GM19452 (cell line): ENCODE measurements around the gene VCX3B.
"Not testable (repeated sequence)": the region's sequence is repeated elsewhere in the genome, so short reads cannot be mapped to it uniquely, and the experiment has no call there.

Source experiments
- ATAC-seq: cut with Tn5 transposase; IDR thresholded peaks from one replicate; pipeline ENCODE4 v1.9.1; 2021; ENCODE audit not compliant: unreplicated experiment

The VCX3B gene

DNA sequence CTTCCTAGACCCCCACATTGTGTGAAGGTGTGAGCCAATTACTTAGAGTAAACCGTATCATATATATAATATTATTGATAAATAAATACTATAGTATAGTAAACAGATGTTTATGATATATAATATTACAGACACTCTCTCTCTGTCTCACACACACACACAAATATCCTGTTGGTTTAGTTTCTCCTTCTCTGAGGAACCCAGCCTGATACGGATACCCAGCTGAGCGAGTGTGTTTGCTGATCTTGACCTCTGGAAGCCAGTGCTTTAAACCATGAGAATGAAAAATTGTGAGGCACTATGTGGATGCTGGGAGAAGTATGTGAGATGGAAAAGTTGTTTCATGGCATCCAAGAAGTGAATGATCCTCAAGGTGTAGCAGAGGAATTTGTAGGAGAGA is at the start of gene VCX3B:
Gene VCX3B, plus strand, starts transcription at position 301 of the 400 bp plus-strand sequence. CDS start 621 bp downstream, outside the sequence.
- not testable (repeated sequence) for ATAC-seq

DNA sequence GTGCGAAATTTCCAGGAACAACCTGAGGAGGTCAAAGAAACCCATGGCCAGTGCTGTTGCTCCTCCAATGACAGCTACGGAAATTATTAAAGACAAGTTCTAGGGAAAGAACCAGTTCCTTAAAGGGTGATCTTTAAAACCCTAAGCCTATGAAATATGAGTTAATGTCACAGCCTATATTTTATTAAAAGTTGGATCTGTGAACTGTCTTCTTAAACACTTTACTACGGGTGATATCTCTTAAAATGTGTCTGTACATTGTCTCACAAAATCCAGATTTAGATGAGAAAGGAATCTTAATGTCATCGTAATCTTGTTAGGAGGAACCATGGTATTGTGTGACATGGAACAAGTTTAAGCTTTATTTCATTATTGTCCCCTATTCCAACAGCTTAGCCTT is 46.3 kb upstream of the VCX3B start:
- no peak for ATAC-seq

DNA sequence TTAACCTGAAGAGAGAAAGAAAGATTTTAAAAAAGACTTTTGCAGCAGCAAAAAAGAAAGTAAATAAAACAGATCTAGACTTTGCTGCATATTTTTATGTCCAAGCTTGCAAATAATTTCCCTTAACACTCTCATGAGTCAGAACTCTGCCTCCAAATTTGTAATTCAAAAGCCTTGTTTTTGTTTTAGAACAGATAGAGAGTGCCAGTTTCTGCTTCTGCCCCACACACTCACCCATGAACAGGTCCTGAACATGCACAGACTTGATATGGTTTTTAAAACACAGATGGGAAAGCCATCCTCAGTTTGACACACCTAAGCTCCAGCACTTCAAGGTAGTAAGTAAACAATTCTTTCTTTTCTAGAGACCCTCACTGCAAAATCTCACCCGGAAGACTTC is 39.7 kb upstream of the VCX3B start:
- ATAC-seq: no peak

DNA sequence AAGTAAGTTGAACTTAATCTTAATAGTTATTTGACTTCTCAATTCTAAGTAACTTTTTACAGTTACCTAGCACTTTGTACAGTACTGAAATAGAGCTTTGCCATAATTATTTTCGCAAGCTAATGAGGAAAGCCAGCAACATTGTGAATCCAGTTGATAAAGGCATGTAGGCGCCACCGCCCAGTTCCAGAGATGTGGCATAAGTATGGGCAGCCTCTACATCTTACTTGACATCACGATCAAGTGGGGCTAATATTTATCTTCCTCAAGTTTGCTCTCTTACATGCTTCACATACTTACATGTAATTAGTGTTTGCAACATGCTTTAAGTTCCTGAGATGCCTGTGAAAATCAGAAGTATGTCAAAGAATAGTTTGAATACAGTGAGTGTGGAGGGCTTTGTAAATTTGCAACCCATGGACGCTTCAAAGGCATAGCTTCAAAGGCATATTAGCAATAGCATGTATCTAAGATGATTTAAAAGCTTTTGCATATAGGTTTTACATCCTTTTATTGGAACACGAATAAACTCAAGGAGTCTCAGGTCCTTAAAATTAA is 34.9 kb upstream of the VCX3B start:
- ATAC-seq: no peak

GRCh38 chrX:8430444-8430843 is 34.2 kb upstream of the VCX3B start:
- no peak for ATAC-seq

DNA sequence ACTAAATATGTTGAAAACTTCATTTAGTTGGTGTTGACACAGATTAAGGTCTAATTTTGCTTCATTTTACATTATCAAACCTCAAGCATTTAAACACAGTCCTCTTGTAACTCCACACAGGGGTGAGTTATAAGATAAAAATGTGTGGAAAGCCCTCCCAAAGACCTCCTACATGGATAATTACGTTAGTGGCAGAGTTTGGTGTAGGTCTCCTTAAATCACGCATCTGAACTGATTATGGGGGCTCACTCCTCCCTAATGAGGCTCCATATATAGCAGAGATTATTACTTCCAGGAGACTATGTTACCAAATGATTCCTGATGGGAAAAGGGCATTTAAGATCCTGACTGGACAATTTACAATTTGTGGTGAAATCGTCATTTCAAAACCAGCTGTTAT is 32.2 kb upstream of the VCX3B start:
- no peak for ATAC-seq

GRCh38 chrX:8433109-8434062 is 31.2 kb upstream of the VCX3B start:
- no peak for ATAC-seq

- ATAC-seq: no peak
Measured at GRCh38 chrX:8447368-8447767, 17.3 kb upstream of the VCX3B start.

GRCh38 chrX:8452343-8452742 is 12.3 kb upstream of the VCX3B start:
- ATAC-seq: not testable (repeated sequence)

- no peak for ATAC-seq
Measured at GRCh38 chrX:8453611-8454010, 11.0 kb upstream of the VCX3B start.

- ATAC-seq: no peak
Measured at GRCh38 chrX:8455557-8455956, 9.1 kb upstream of the VCX3B start.

DNA sequence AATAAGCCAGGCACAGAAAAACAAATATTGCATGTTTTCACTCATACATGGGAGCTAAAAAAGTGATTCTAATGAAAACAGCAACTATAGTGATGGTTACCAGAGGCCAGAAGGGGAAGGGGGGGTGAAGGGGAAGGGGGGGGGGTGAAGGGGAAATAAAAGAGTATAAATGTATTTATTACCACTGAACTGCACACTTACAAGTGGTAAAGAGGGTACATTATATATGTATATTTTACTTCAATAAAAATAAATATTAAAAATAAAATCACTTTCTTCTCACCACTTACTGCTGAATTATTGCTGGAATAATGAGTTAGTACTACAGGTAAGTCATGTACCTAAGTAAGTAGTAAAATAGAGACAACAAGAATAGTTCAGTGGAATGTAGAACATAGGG is 2.1 kb upstream of the VCX3B start:
- ATAC-seq: no peak

DNA sequence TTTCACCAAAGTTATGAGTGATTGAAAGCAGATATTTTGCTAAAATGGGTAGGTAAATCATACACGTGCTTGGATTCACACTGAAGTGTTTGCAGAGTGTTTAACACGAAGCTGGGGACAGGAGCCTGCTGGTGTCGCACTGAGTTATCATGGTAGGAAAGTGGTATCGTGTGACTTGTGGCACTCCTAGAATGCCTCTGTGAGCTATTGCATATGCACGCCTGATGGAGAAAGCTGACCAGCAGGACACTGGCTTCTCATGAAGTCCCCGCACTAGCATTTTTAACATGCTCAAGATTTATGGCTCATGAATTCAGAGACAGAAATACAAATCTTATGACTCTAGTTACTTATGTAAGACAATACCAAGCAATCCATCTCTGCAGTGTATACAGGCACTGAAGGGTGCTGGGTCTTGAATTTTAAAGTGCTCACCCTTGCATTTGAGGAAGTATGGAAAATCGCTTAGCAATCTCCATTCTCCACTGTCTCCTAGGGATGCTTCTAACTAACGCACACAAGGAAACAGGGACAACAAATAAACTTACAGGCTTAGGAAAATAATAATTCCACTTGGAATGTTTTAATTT is 19.8 kb downstream of the VCX3B start:
- no peak for ATAC-seq

DNA sequence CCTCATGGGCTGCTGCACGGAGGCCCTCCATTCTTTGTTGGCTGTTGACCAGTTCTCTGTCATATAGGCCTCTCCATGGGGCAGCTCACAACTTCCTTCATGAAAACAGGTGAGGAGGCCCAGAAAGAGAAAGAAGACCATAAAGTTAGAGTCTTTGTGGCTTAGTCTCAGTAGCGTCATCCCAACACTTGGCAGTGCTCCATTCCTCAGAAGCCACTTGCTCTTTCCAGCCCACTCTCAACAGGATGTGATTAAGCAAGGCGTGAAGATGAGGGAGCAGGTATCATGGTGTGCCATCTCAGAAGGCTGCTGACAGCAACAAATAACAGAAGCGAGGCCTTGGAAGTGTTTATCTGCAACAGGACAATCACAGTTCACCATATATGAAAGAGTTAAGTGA is 30.4 kb downstream of the VCX3B start:
- ATAC-seq: not testable (repeated sequence)

- no peak for ATAC-seq
Measured at GRCh38 chrX:8500203-8500602, 35.6 kb downstream of the VCX3B start.

GRCh38 chrX:8502101-8502500 is 37.5 kb downstream of the VCX3B start:
- not testable (repeated sequence) for ATAC-seq

GRCh38 chrX:8504451-8504850 is 39.8 kb downstream of the VCX3B start:
- no peak for ATAC-seq
